HG02938 (cell line): Measurements from ENCODE around the gene EPN1.

Experiments used
- ATAC-seq: cut with Tn5 transposase; IDR thresholded peaks from one replicate; pipeline ENCODE4 v1.9.1; 2021; ENCODE audit warnings: mild to moderate bottlenecking, moderate library complexity; ENCODE audit not compliant: unreplicated experiment

EPN1 gene

GRCh38 chr19:55646889-55647731 lies 27.9 kb upstream of the EPN1 start:
- ATAC-seq = no peak

GRCh38 chr19:55647732-55648584 lies 27.1 kb upstream of the EPN1 start, which contains the start of gene CCDC106:
Gene CCDC106 (plus strand): TSS chr19:55648212. CDS start chr19:55649047, 835 bp downstream.
- ATAC-seq = no peak

- ATAC-seq = no peak
Observed at GRCh38 chr19:55648585-55649267, 26.3 kb upstream of the EPN1 start.

GRCh38 chr19:55649268-55650125 lies 25.5 kb upstream of the EPN1 start:
- no peak for ATAC-seq

GRCh38 chr19:55650126-55650557 lies 24.9 kb upstream of the EPN1 start:
- no peak for ATAC-seq

GRCh38 chr19:55650602-55651230 lies 24.3 kb upstream of the EPN1 start:
- ATAC-seq = no peak

GRCh38 chr19:55651236-55651635 lies 23.8 kb upstream of the EPN1 start:
- no peak for ATAC-seq

- no peak for ATAC-seq
Observed at GRCh38 chr19:55652311-55653128, 22.5 kb upstream of the EPN1 start.

GRCh38 chr19:55653651-55654322 lies 21.2 kb upstream of the EPN1 start:
- ATAC-seq = peak; percentile 44

GRCh38 chr19:55654323-55654867 lies 20.6 kb upstream of the EPN1 start:
- ATAC-seq = peak; percentile 55

GRCh38 chr19:55654868-55655647 lies 20.0 kb upstream of the EPN1 start, which contains the start of gene U2AF2:
Gene U2AF2 (plus strand): TSS chr19:55655035. CDS start chr19:55655105, 70 bp downstream.
- ATAC-seq = peak; percentile 17

- ATAC-seq = no peak
Observed at GRCh38 chr19:55655648-55656040, 19.4 kb upstream of the EPN1 start.

- ATAC-seq = no peak
Observed at GRCh38 chr19:55656552-55656951, 18.5 kb upstream of the EPN1 start.

- ATAC-seq = no peak
Observed at GRCh38 chr19:55656988-55657747, 17.9 kb upstream of the EPN1 start.

- no peak for ATAC-seq
Observed at GRCh38 chr19:55658846-55659459, 16.1 kb upstream of the EPN1 start.

- ATAC-seq = no peak
Observed at GRCh38 chr19:55659822-55660221, 15.2 kb upstream of the EPN1 start.
